Measurements from ENCODE around the gene CDK17. TPM values are rescaled to one million over a fixed set of nuclear protein-coding genes. Genes with fewer than 3 reads are reported as not detected.

CDK17 gene
- total RNA-seq, 1 donor from 2014 or later = 35.9 TPM

DNA sequence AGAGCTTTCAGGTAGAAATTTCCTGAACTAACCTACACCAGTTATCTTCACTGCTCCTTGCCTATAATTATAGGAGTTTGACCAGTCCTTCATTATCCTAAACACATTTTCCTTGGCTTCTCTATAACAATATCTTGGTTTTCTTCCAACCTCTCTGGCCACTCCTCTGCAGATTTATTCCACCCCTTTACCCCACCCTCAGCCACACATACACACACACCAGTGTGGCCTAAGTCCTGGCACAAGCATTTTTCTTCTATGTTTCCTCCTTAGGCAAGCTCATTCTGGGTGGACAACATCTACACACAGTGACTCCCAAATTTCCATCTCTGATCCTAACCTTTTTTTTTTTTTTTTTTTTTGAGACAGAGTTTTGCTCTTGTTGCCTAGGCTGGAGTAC is 25.1 kb downstream of the CDK17 start:
- TF ChIP-seq, protein P1, sequence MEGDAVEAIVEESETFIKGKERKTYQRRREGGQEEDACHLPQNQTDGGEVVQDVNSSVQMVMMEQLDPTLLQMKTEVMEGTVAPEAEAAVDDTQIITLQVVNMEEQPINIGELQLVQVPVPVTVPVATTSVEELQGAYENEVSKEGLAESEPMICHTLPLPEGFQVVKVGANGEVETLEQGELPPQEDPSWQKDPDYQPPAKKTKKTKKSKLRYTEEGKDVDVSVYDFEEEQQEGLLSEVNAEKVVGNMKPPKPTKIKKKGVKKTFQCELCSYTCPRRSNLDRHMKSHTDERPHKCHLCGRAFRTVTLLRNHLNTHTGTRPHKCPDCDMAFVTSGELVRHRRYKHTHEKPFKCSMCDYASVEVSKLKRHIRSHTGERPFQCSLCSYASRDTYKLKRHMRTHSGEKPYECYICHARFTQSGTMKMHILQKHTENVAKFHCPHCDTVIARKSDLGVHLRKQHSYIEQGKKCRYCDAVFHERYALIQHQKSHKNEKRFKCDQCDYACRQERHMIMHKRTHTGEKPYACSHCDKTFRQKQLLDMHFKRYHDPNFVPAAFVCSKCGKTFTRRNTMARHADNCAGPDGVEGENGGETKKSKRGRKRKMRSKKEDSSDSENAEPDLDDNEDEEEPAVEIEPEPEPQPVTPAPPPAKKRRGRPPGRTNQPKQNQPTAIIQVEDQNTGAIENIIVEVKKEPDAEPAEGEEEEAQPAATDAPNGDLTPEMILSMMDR (IDR thresholded peaks at IDR 0.05; ENCODE audit: unreplicated experiment) = no peak
- DNase-seq (ENCODE audit: low spot score, unreplicated experiment) = no peak
- peaks cover 19% of the 10 kb centered on the region for H3K4me1 Mint-ChIP-seq (ENCODE audit: low read depth)
- peaks cover 6% of the 10 kb centered on the region for H3K9me3 Mint-ChIP-seq (ENCODE audit: low read depth)
- no peak overlapping the region for H3K4me3 Mint-ChIP-seq (ENCODE audit: low read depth)
- H3K27ac Mint-ChIP-seq = peak overlapping the region; percentile 7
- H3K27me3 Mint-ChIP-seq = no peaks in the 10 kb centered on the region
- H3K36me3 Mint-ChIP-seq (ENCODE audit: insufficient read depth) = peaks cover 5% of the 10 kb centered on the region

DNA sequence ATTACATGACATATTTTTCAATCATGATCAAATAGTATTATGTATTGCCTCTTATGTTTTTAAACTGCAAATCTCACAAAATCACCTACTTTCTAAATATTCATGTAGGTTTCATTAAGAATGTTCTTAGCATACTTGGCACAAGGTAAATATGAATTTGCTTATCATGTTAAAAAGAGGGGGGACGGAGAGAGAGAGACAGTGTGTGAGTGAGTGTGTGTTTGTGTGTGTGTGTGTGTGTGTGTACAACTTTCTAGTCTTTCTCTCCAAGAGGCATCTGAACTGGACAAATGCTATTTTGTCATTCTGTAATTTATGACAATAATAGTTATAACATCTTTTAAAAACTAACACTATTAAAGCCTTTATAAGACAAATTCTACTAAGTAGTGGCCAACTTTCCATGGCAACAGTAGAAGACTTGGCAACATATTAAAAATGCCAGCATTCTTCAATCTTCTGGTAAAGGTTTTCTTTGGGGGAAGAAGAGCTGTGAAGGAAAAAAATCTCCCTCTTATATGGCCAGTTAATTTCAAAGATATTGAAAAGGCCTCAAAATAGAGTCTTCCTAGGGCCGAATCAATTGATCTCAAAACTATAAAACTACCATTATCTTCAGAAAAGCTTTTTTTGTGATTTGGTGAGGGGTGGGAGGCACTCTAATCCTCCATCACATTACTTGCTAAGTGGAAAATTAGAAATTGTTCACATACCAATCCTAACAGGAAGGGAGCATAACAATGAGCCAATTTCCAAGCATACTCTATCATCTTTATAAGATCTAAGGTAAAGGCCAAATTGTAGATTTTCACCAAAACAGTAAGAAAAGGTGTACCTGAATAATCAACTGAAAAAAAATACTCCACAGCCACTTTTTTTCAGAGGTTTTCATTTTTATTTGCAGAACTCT is 28.2 kb downstream of the CDK17 start:
- H3K27me3 Mint-ChIP-seq = no peaks in the 10 kb centered on the region
- H3K4me3 Mint-ChIP-seq (ENCODE audit: low read depth) = no peak overlapping the region
- H3K36me3 Mint-ChIP-seq (ENCODE audit: insufficient read depth) = no peaks in the 10 kb centered on the region
- peak overlapping the region; percentile 16 for H3K27ac Mint-ChIP-seq
- H3K9me3 Mint-ChIP-seq (ENCODE audit: low read depth) = no peaks in the 10 kb centered on the region
- DNase-seq (ENCODE audit: low spot score, unreplicated experiment) = no peak
- H3K4me1 Mint-ChIP-seq (ENCODE audit: low read depth) = peaks cover 32% of the 10 kb centered on the region
- TF ChIP-seq, protein P1 (IDR thresholded peaks at IDR 0.05; ENCODE audit: unreplicated experiment) = no peak

DNA sequence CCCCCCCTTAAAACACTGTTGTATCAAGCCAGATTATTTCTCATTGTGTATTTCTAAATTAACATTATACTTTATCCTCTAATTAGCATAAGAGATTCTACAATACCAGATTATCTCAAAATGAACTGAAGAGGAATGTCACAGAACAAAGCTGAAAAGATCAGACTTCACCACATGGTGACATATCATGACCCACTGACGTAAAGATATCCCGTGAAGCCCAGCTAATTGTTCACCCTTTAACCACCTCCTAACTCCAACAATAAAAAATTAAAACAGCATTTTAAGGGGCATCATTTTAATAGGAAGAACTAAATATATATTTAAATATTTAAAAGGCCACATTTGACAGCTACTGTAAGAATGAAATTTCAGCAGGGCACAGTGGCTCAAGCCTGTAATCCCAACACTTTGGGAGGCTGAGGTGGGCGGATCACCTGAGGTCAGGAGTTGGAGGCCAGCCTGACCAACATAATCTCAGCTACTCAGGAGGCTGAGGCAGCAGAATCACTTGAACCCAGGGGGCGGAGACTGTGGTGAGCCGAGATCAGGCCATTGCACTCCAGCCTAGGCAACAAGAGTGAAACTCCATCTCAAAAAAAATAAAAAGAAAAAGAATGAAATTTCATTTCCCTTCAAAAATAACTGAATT is 29.0 kb downstream of the CDK17 start:
- Mint-ChIP-seq H3K27me3 (no peaks in the 10 kb centered on the region), H3K4me1 (ENCODE audit: low read depth) (peaks cover 32% of the 10 kb centered on the region), H3K36me3 (ENCODE audit: insufficient read depth) (no peaks in the 10 kb centered on the region), H3K27ac (no peak overlapping the region), H3K4me3 (ENCODE audit: low read depth) (no peak overlapping the region), H3K9me3 (ENCODE audit: low read depth) (no peaks in the 10 kb centered on the region)
- TF ChIP-seq, protein P1 (IDR thresholded peaks at IDR 0.05; ENCODE audit: unreplicated experiment) = no peak
- DNase-seq (ENCODE audit: low spot score, unreplicated experiment) = no peak

DNA sequence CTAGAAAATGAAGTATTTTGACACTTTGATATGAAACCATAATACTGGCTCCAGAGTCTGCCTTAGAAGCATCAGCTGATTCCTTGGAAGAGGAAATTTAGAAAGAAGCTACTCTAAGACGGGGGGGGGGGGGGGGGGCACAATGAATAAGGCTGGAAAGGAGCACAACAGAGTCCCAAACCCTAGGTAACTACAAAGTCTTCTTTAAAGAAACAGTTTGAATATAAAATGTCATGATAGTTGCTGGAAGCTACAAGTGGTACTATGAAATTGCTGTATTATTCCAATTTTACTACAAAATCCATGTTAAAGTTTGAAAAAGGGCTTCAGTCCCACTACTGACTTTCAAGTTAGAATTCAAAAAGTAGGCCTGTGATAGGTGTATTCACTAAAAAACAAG is 31.6 kb downstream of the CDK17 start:
- H3K4me1 Mint-ChIP-seq (ENCODE audit: low read depth) = peaks cover 25% of the 10 kb centered on the region
- DNase-seq (ENCODE audit: low spot score, unreplicated experiment) = no peak
- H3K27ac Mint-ChIP-seq = no peak overlapping the region
- no peak overlapping the region for H3K4me3 Mint-ChIP-seq (ENCODE audit: low read depth)
- H3K36me3 Mint-ChIP-seq (ENCODE audit: insufficient read depth) = peaks cover 2% of the 10 kb centered on the region
- TF ChIP-seq, protein P1 (IDR thresholded peaks at IDR 0.05; ENCODE audit: unreplicated experiment) = no peak
- no peaks in the 10 kb centered on the region for H3K27me3 Mint-ChIP-seq
- H3K9me3 Mint-ChIP-seq (ENCODE audit: low read depth) = peaks cover 4% of the 10 kb centered on the region

DNA sequence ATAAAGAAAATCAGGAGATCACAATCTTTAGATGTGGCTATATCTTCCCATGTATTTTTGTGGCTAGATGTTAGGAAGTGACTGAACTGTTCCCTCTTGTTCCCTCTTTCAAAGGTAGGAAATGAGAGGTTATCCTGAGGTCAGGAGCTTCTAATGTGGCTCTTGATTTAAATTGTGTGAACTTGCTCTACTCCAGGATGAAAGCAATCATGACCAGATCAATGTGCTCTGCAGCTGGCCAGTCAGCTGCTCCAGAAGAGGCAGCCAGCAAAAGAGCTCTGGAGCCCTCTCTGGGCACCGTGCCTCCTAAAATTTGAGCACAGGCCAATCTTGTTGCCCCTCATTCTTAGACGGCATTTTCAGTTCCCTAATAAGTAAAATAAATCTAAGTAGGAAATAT is 32.0 kb downstream of the CDK17 start:
- TF ChIP-seq, protein P1 (IDR thresholded peaks at IDR 0.05; ENCODE audit: unreplicated experiment) = no peak
- no peaks in the 10 kb centered on the region for H3K27me3 Mint-ChIP-seq
- H3K36me3 Mint-ChIP-seq (ENCODE audit: insufficient read depth) = peaks cover 2% of the 10 kb centered on the region
- peaks cover 4% of the 10 kb centered on the region for H3K9me3 Mint-ChIP-seq (ENCODE audit: low read depth)
- H3K4me3 Mint-ChIP-seq (ENCODE audit: low read depth) = no peak overlapping the region
- no peak for DNase-seq (ENCODE audit: low spot score, unreplicated experiment)
- no peak overlapping the region for H3K27ac Mint-ChIP-seq
- H3K4me1 Mint-ChIP-seq (ENCODE audit: low read depth) = peaks cover 25% of the 10 kb centered on the region

All from progenitor cell of endocrine pancreas (in vitro differentiated cells).